DMS53 treated with DMSO at 0.1 percent for 48 hours (cell line): ENCODE measurements around the gene EIF1AD.
"Not testable (repeated sequence)": the region's sequence is repeated elsewhere in the genome, so short reads cannot be mapped to it uniquely, and the experiment has no call there.

ENCODE experiments used
- DNase-seq: peaks from one replicate; lab custom pipeline; 2025; ENCODE audit not compliant: unreplicated experiment; lab: John Stamatoyannopoulos, UW

Gene EIF1AD

GRCh38 chr11:66022401-66023185 lies 20.6 kb upstream of the EIF1AD start:
- peak; percentile 47 for DNase-seq

GRCh38 chr11:66020618-66021357 lies 18.8 kb upstream of the EIF1AD start:
- peak; percentile 76 for DNase-seq

- DNase-seq: no peak
Observed at GRCh38 chr11:66020212-66020611, 18.3 kb upstream of the EIF1AD start.

- DNase-seq: no peak
Observed at GRCh38 chr11:66017321-66017720, 15.4 kb upstream of the EIF1AD start.

GRCh38 chr11:66016793-66017177 lies 14.8 kb upstream of the EIF1AD start:
- DNase-seq: no peak

GRCh38 chr11:66015936-66016792 lies 14.2 kb upstream of the EIF1AD start:
- no peak for DNase-seq

- no peak for DNase-seq
Observed at GRCh38 chr11:66015454-66015881, 13.5 kb upstream of the EIF1AD start.

GRCh38 chr11:66014804-66015453 lies 13.0 kb upstream of the EIF1AD start:
- no peak for DNase-seq

- no peak for DNase-seq
Observed at GRCh38 chr11:66013762-66014100, 11.8 kb upstream of the EIF1AD start.

GRCh38 chr11:66012946-66013761 lies 11.2 kb upstream of the EIF1AD start:
- DNase-seq: no peak

GRCh38 chr11:66012371-66012945 lies 10.5 kb upstream of the EIF1AD start:
- DNase-seq: no peak

GRCh38 chr11:66011785-66012303 lies 9.9 kb upstream of the EIF1AD start, which contains the start of gene CST6:
CST6 (plus strand) TSS chr11:66012008; CDS start chr11:66012045, 37 bp downstream.
- peak; percentile 30 for DNase-seq

GRCh38 chr11:66011239-66011784 lies 9.4 kb upstream of the EIF1AD start:
- DNase-seq: peak; percentile 52

- DNase-seq: not testable (repeated sequence)
Observed at GRCh38 chr11:66010036-66010435, 8.1 kb upstream of the EIF1AD start.

GRCh38 chr11:66008468-66009101 lies 6.6 kb upstream of the EIF1AD start:
- DNase-seq: no peak

GRCh38 chr11:66008095-66008467 lies 6.1 kb upstream of the EIF1AD start:
- DNase-seq: no peak

GRCh38 chr11:66007201-66007634 lies 5.3 kb upstream of the EIF1AD start:
- DNase-seq: no peak

GRCh38 chr11:66006891-66007176 lies 4.9 kb upstream of the EIF1AD start:
- DNase-seq: no peak
